HG03457 (cell line): ENCODE measurements around the gene YAF2.
"Not testable (repeated sequence)": the region's sequence is repeated elsewhere in the genome, so short reads cannot be mapped to it uniquely, and the experiment has no call there.

Experiments
- ATAC-seq: cut with Tn5 transposase; IDR thresholded peaks from one replicate; pipeline ENCODE4 v1.9.1; 2021; ENCODE audit warnings: moderate number of reproducible peaks; ENCODE audit not compliant: unreplicated experiment

The YAF2 gene

GRCh38 chr12:42199007-42199406 is 39.0 kb downstream of the YAF2 start:
- no peak for ATAC-seq

- no peak for ATAC-seq
Measured at GRCh38 chr12:42196723-42197603, 41.1 kb downstream of the YAF2 start.

GRCh38 chr12:42192686-42193085 is 45.4 kb downstream of the YAF2 start:
- no peak for ATAC-seq

DNA sequence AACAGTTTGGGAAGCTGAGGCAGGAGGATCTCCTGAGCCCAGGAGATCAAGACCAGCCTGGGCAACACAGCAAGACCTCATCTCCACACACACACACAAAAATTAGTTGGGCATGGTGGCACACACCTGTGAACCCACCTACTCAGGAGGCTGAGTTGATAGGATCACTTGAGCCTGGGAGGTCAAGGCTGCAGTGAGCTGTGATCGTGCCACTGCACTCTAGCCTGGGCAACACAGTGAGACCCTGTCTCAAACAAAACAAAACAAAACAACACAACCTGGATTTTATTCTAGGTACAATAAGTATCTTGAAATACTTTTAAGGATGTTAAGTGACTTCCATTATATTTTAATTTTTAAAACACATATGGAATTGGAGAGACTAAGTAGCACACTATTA is 45.8 kb downstream of the YAF2 start:
- no peak for ATAC-seq

- no peak for ATAC-seq
Measured at GRCh38 chr12:42190376-42190775, 47.7 kb downstream of the YAF2 start.

- ATAC-seq = not testable (repeated sequence)
Measured at GRCh38 chr12:42188275-42188674, 49.8 kb downstream of the YAF2 start.

DNA sequence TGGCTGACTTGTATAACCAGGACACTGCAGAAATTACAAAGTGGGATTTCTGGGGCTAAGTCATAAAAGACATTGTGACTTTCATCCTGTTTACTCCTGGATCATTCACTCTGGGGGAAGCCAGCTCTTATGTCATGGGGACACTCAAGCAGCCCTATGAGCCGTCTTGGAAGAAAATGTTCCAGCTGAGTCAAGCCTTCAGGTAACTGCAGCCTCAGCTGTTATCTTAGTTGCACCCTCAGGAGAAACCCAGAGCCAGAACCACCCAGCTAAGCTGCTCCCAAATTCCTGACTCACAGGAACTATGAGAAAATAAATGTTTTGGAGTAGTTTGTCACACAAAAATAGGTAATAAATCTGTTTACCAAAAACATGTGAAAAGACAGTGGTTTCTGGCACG is 50.2 kb downstream of the YAF2 start:
- no peak for ATAC-seq

DNA sequence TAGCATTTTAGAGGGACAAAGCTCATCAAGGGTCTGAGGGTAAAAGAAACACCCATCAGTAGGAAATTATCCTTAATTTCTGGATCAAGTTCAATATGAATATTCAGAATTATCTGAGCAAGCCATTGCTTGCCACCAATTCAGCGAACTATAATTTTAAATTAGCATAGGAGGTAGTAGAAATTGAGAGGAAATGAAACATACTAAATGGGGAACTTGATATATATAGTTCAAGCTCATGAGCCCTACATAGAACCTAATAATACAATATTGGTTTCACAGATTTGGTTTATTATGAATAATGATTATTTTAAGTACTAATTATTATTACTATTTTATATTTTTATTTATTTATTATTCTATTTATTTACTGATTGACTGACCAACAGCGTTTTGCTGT is 51.3 kb downstream of the YAF2 start:
- no peak for ATAC-seq

DNA sequence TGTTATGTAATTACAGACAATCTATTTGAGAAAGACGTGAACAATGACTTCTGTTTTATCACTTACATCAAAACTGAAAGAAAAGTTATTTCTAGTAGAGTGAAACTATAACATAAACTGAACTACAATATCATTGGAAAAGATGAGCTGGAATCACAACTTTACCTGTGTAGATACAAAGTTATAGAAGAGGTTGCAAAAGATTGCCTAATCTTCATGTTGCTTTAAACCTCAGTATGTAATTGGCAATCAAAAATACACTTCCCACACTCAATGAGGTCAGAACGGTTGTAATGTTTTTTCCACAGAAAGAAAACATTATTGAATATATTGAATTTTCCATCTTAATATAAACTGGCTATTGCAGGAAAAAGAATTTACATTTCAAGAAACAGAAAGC is 55.7 kb downstream of the YAF2 start:
- no peak for ATAC-seq

DNA sequence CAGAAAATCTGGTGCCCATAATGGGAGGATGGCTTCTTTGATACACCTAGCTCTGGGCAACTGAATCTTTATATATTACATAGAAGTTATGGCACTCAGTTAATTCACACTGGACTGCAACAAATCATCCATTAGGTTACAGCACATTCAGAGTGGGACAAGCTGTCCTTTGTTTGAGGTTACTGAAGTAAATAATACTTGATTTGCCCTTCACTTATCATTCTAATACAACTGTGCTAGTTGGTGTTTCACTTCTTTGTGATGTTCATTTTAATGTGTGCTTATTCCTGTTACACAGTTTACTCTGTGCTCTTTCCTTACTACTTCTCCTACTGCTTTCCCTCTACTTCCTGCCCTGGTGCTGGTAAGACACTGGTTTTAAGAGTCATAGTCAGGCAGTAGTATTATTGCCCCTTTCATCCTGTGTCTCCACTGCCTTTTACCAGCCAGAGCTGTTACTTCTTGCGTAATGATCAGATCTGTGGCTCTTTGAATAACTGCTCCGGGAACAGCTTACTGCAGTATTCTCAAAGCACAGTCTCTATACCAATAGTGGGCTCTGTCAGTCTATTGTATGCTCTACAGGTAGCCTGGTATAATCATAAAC is 57.0 kb downstream of the YAF2 start:
- no peak for ATAC-seq

- ATAC-seq = no peak
Measured at GRCh38 chr12:42178101-42178500, 59.9 kb downstream of the YAF2 start.

DNA sequence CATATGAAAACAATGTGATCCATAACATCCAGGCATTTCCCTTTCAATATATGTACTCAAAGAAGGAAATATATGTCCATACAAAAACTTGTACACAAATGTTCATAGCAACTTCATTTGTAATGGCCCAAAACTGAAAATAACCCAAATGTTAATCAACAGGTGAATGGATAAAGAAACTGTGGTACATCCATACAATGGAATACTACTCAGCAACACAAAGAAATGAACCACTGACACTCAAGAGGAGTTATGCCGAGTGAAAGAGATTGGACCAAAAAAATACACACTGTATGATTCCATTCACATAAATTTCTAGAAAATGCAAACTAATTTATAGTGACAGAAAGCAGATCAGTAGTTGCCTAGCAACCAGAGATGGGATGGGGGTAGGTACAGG is 63.1 kb downstream of the YAF2 start:
- ATAC-seq = no peak

- no peak for ATAC-seq
Measured at GRCh38 chr12:42173961-42174521, 64.0 kb downstream of the YAF2 start.

GRCh38 chr12:42172441-42173210 is 65.4 kb downstream of the YAF2 start:
- ATAC-seq = no peak

GRCh38 chr12:42167711-42168110 is 70.3 kb downstream of the YAF2 start:
- ATAC-seq = no peak

DNA sequence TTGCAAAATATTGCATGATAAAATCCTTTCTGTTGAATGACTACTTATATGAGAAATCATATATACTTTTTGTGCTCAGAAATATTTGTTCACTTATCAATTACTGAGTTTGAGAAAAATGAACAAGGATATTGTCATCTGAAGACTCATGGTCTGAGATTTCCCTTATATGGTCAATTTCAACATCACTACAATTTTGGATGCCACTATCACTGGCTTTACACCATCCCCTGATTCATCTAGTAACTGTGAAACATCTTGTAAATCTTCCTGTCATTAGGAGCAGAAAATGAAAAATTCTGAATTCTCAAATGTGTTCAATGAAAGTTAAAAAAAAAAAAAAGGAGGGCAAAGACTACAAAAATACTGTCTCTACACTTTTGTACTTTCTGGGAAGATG is 71.5 kb downstream of the YAF2 start:
- ATAC-seq = no peak

DNA sequence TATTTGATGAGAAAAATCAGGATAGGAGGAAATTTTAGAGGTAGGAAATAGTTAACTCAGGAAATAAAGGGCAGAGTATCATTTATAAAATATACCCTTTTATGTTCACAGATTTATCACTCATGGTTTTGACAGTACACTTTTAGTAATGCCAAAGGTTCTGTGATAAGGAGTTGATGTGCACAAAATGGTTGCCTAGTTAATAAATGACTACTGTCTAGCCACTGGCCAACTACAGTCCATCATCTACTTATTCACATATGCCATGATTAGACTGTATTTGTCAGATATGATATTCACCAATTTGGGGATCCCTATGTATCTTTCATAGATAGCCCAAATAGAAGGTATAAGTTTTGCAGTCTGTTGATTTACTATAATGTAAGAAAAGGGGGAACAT is 74.1 kb downstream of the YAF2 start:
- ATAC-seq = no peak

DNA sequence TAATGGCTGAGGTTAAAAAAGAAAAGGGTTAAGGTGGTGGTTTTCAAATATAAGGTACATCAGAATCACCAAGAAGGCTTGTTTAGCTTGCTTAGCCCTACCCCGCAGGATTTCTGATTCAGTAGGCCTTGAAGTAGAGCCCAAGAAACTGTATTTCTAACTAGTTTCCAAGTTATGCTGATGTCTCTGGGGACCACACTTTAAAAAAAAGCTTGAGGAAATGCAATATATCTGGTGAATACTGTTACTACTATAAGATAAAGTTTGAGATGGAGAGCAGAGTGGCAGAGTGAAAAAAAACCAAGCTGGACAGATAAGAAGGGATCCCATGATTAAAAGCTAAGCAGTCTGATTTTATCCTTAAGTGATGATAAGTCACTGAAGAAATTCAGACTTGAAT is 75.1 kb downstream of the YAF2 start:
- ATAC-seq = no peak

DNA sequence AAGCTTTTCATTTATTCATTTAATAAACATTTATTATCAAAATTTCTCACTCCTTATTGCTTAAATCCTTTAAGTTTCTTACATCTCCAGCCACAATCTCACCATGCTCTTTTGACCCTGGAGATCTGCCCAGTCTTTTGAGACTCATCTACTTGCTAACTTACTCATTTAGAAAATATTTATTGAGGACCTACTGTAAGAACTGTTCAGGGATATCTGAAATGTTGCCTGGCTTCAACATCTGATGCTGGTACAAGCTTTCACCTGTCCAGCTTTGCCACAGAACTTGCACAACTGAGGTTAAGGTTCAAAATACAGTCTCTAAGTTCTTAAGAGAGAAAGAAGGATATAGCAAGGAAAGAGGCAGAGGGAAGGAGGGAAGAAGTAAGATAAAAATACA is 75.9 kb downstream of the YAF2 start:
- no peak for ATAC-seq

DNA sequence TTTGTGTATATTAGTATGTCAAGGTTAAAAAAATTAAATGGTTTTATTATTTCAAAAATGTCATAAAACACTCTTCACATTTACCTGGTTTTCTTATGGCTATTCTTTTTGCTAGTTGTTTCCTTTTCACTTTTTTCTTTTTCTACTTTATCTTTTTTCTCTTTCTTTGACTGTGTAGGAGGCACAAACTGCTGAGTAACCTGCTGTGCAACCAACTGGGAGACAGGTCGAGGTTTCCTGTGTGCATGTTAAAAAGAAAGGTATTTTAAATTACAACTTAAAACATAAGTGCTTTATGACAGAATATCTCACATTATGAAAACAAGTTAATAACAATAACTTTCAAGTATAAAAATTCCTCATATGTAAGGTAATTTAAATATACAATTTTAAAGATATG is 76.5 kb downstream of the YAF2 start:
- ATAC-seq = no peak

GRCh38 chr12:42156232-42156631 is 81.8 kb downstream of the YAF2 start:
- ATAC-seq = no peak
